GM23248 (cell line): ENCODE data around the gene ALG11. TPM values are rescaled to one million over a fixed set of nuclear protein-coding genes. Genes with fewer than 3 reads are reported as not detected.

Source experiments
- DNase-seq: peaks from one replicate; pipeline ENCODE4 v3.0.0-alpha.2; 2015
- H2AFZ ChIP-seq: fragments of 200-600 bp; sonication (generic); 2 replicates; pipeline ENCODE4 v1.6.1; 2016; ENCODE audit warnings: antibody characterized with exemption
- H3F3A ChIP-seq: fragments of 200-600 bp; sonication (generic); 2 replicates; pipeline ENCODE4 v1.6.1; 2016; ENCODE audit warnings: mild to moderate bottlenecking, antibody characterized with exemption, mixed run types; ENCODE audit not compliant: insufficient read depth
- H3K27ac ChIP-seq: fragments of 200-600 bp; sonication (generic); 2 replicates; pipeline ENCODE4 v1.5.1; 2016; ENCODE audit warnings: mild to moderate bottlenecking
- H3K27me3 ChIP-seq: fragments of 200-600 bp; sonication (generic); replicated peaks from 2 replicates; pipeline ENCODE4 v1.6.1; 2016; ENCODE audit warnings: mild to moderate bottlenecking; ENCODE audit not compliant: insufficient read depth
- H3K36me3 ChIP-seq: fragments of 200-600 bp; sonication (generic); 2 replicates; pipeline ENCODE4 v1.6.1; 2016; ENCODE audit warnings: low read depth, mild to moderate bottlenecking
- H3K4me1 ChIP-seq: fragments of 200-600 bp; sonication (generic); 2 replicates; pipeline ENCODE4 v1.6.1; 2016; ENCODE audit warnings: mild to moderate bottlenecking; ENCODE audit not compliant: insufficient read depth
- H3K4me2 ChIP-seq: fragments of 200-600 bp; sonication (generic); one replicate; pipeline ENCODE4 v1.6.1; 2016; ENCODE audit warnings: mild to moderate bottlenecking; ENCODE audit not compliant: unreplicated experiment
- H3K4me3 ChIP-seq: fragments of 200-600 bp; sonication (generic); 2 replicates; pipeline ENCODE4 v1.5.1; 2016; ENCODE audit warnings: mild to moderate bottlenecking
- H3K79me2 ChIP-seq: fragments of 200-600 bp; sonication (generic); 2 replicates; pipeline ENCODE4 v1.6.1; 2016; ENCODE audit warnings: mild to moderate bottlenecking; ENCODE audit not compliant: insufficient read depth
- H3K9ac ChIP-seq: fragments of 200-600 bp; sonication (generic); 2 replicates; pipeline ENCODE4 v1.6.1; 2016; ENCODE audit warnings: mild to moderate bottlenecking
- H3K9me2 ChIP-seq: fragments of 200-600 bp; sonication (generic); 2 replicates; pipeline ENCODE4 v1.6.1; 2016; ENCODE audit warnings: mixed run types, mild to moderate bottlenecking, moderate library complexity; ENCODE audit not compliant: insufficient read depth
- H3K9me3 ChIP-seq: fragments of 200-600 bp; sonication (generic); one replicate; pipeline ENCODE4 v1.6.1; 2017; ENCODE audit warnings: low read depth
- H4K20me1 ChIP-seq: fragments of 200-600 bp; sonication (generic); 2 replicates; pipeline ENCODE4 v1.6.0; 2016; ENCODE audit not compliant: insufficient read depth
- EZH2 ChIP-seq: fragments of 200-600 bp; sonication (generic); IDR thresholded peaks from 2 replicates; pipeline ENCODE4 v1.6.1; 2018; ENCODE audit warnings: antibody characterized with exemption, mild to moderate bottlenecking; ENCODE audit not compliant: insufficient read depth, poor library complexity, severe bottlenecking
- EZH2phosphoT487 ChIP-seq: fragments of 200-600 bp; sonication (generic); IDR thresholded peaks from 2 replicates; pipeline ENCODE4 v1.6.1; 2018; ENCODE audit warnings: antibody characterized with exemption, moderate library complexity, mild to moderate bottlenecking, low read depth; ENCODE audit not compliant: insufficient read depth
- WGBS, 2 experiments: methylation state at CpG; one replicate each; pipeline ENCODE4 v1.1.6; 2015 to 2017; ENCODE audit warnings: low lambda C conversion rate in 2 of 2, low coverage in 1 of 2; ENCODE audit errors: missing lambda C conversion rate in 2 of 2; 5-methylcytosine and 5-hydroxymethylcytosine counted together
- in situ Hi-C: fragments of 300-500 bp; cut with MboI; formaldehyde crosslinking; loops from 2 replicates; pipeline ENCODE4 v1.15.0; 2020
- polyA plus RNA-seq: library from polyadenylated mRNA; unstranded; fragments of >200 nt; fragmentation: Nextera tagmentation; extraction: Ambion mirVana; gene quantifications from 2 replicates; pipeline ENCODE4 v1.2.1, GENCODE V29; 2016
- total RNA-seq: library from RNA; depleted of rRNA; stranded (reverse); fragments of >200 nt; shearing (Covaris generic); gene quantifications from 2 replicates; pipeline ENCODE4 v1.2.3, GENCODE V29; 2014

The ALG11 gene
- total and polyA plus RNA-seq, 2 experiments from 2014 or later: 31.6 to 33.3 TPM

DNA sequence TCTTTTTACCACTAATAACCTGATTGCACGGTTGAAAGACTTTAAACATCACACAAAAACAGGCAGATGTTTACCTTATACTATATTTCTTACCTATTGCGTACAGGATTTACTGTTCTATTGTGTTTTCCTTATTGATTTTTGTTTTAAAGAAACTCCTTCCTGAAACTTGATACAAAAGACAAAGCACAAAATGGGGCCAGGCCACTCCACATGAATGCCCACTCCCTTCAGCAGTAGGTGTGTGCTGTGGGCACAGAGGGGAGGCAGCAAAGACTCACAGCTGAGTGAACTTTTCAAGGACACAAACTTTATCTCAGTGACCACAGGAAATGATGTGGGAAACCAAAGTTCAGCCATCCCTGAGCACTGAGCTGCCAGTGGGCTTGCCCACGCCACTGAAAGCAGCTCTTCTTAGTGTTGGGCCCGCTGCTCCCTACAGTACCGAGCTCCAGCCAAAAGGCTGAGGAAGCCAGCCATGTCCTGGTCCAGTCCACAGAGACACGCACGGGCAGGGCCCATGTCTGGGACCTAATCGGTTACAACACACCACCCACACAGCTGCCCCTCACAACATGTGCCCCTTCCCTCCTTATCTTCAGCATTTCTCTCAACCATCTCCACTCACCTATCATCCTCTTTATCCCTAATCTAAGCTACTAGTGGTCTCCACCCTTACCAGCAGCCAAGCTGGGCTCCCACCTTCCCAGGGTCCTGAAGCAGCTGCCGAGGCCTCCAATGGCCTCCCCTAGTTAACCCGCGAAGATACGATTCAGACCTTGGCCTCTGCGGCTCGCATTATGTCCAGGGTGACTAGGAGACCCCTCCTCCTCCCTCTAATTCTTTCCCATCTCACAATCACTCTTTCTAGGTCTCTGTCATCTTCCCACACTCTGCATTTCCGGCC lies 40.4 kb upstream of the ALG11 start:
- DNase-seq: no peak
- in situ Hi-C loops: no loop called here
- Histone ChIP-seq H3K27ac (no peak overlapping the region), H3K4me1 (no peaks in the 10 kb centered on the region), H3K9ac (no peak overlapping the region), H3K79me2 (no peaks in the 10 kb centered on the region), H3K9me2 (no peaks in the 10 kb centered on the region), H3K9me3 (no peaks in the 10 kb centered on the region), H4K20me1 (no peaks in the 10 kb centered on the region), H2AFZ (no peak overlapping the region), H3F3A (no peaks in the 10 kb centered on the region), H3K4me2 (no peak overlapping the region), H3K4me3 (no peak overlapping the region), H3K36me3 (no peaks in the 10 kb centered on the region), H3K27me3 (no peaks in the 10 kb centered on the region)
- 75 to 76% methylated on average over 15 of the region's 15 CpGs for WGBS, 2 experiments
- no peak for TF ChIP-seq EZH2phosphoT487
- no peak for TF ChIP-seq EZH2

DNA sequence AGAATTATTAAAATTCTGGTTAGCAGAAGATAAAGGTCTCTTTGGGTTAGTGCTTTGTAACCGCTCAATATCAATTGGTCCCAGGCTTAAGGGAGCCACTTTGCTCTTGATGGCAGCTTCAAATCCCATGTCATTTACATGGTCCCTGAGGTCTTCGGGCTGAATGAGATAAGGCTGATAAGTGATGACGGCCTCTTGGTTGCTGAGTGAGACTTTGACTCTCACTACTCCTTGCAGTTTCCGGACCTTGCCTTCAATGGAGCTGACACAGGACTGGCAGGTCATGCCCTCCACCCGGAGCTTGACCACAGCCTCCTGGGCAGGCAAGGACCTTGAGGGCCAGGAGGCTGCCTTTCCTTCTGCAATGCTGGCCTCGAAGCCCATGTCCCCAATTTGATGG lies 37.7 kb upstream of the ALG11 start:
- H3K4me3 ChIP-seq: no peak overlapping the region
- in situ Hi-C loops: no loop called here
- WGBS, 2 experiments: 57 to 69% methylated on average over 6 of the region's 6 CpGs
- no peaks in the 10 kb centered on the region for H3K27me3 ChIP-seq
- no peaks in the 10 kb centered on the region for H3K9me2 ChIP-seq
- no peak overlapping the region for H2AFZ ChIP-seq
- H4K20me1 ChIP-seq: no peaks in the 10 kb centered on the region
- H3F3A ChIP-seq: no peaks in the 10 kb centered on the region
- TF ChIP-seq EZH2 (no peak), EZH2phosphoT487 (no peak)
- H3K9ac ChIP-seq: no peak overlapping the region
- H3K36me3 ChIP-seq: no peaks in the 10 kb centered on the region
- no peaks in the 10 kb centered on the region for H3K4me1 ChIP-seq
- no peak overlapping the region for H3K27ac ChIP-seq
- H3K79me2 ChIP-seq: no peaks in the 10 kb centered on the region
- DNase-seq: no peak
- no peak overlapping the region for H3K4me2 ChIP-seq
- no peaks in the 10 kb centered on the region for H3K9me3 ChIP-seq

DNA sequence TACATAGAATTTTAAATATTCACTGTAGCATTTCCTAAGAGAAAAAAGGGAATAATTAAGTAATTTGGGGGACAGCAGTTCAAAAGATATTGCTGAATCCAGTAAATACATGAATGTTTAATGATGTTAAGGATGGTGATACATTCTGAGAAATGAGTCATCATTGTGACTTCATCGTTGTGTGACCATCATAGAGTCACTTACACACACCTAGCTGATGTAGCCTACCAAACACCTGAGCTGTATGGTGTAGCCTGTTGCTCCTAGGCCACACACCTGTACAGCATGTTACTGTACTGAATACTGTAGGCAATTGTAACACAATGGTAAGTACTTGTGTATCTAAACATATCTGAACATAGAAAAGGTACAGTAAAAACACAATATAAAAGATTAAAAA lies 35.8 kb upstream of the ALG11 start:
- no peaks in the 10 kb centered on the region for H3K9me3 ChIP-seq
- no peaks in the 10 kb centered on the region for H3F3A ChIP-seq
- in situ Hi-C loops: no loop called here
- no peaks in the 10 kb centered on the region for H3K4me1 ChIP-seq
- no peaks in the 10 kb centered on the region for H3K36me3 ChIP-seq
- no peak for DNase-seq
- no peaks in the 10 kb centered on the region for H3K79me2 ChIP-seq
- no peaks in the 10 kb centered on the region for H3K27me3 ChIP-seq
- H3K9ac ChIP-seq: no peak overlapping the region
- no peak overlapping the region for H3K4me3 ChIP-seq
- H4K20me1 ChIP-seq: no peaks in the 10 kb centered on the region
- TF ChIP-seq EZH2phosphoT487 (no peak), EZH2 (no peak)
- H3K27ac ChIP-seq: no peak overlapping the region
- H3K9me2 ChIP-seq: no peaks in the 10 kb centered on the region
- 7 to 9% methylated on average over 1 of the region's 1 CpG for WGBS, 2 experiments
- H3K4me2 ChIP-seq: no peak overlapping the region
- H2AFZ ChIP-seq: no peak overlapping the region

DNA sequence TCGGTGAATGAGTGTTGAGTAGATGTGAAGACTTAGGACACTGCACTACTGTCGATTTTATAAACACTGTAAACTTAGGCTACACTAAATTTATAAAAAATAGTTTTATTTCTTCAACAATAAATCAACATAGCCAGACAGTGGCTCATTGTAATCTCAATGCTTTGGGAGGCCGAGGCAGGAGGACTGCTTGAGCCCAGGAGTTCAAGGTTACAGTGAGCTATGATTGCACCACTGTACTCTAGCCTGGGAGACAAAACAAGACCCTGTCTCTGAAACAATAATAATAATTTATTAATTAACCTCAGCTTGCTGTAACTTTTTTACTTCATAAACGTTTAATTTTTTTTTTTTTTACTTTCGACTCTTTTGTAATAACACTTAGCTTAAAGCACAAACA lies 35.3 kb upstream of the ALG11 start:
- Histone ChIP-seq H3K4me3 (no peak overlapping the region), H3K4me1 (no peaks in the 10 kb centered on the region), H3K9me3 (no peaks in the 10 kb centered on the region), H3K79me2 (no peaks in the 10 kb centered on the region), H2AFZ (no peak overlapping the region), H4K20me1 (no peaks in the 10 kb centered on the region), H3K36me3 (no peaks in the 10 kb centered on the region), H3K27me3 (no peaks in the 10 kb centered on the region), H3K9ac (no peak overlapping the region), H3K27ac (no peak overlapping the region), H3K9me2 (no peaks in the 10 kb centered on the region), H3F3A (no peaks in the 10 kb centered on the region), H3K4me2 (no peak overlapping the region)
- DNase-seq: no peak
- in situ Hi-C loops: no loop called here
- WGBS, 2 experiments: 66 to 69% methylated on average over 5 of the region's 5 CpGs
- TF ChIP-seq EZH2phosphoT487 (no peak), EZH2 (no peak)
